ENCODE results near the gene TOLLIP. TPM values are rescaled to one million over a fixed set of nuclear protein-coding genes. Genes with fewer than 3 reads are reported as not detected.

Gene TOLLIP
- total and polyA plus RNA-seq, 9 of the 15 experiments (the other 6 are each of a cell fraction or from before 2014, with no cell fraction given): 0.23 to 22.8 (median 7.1) TPM

DNA sequence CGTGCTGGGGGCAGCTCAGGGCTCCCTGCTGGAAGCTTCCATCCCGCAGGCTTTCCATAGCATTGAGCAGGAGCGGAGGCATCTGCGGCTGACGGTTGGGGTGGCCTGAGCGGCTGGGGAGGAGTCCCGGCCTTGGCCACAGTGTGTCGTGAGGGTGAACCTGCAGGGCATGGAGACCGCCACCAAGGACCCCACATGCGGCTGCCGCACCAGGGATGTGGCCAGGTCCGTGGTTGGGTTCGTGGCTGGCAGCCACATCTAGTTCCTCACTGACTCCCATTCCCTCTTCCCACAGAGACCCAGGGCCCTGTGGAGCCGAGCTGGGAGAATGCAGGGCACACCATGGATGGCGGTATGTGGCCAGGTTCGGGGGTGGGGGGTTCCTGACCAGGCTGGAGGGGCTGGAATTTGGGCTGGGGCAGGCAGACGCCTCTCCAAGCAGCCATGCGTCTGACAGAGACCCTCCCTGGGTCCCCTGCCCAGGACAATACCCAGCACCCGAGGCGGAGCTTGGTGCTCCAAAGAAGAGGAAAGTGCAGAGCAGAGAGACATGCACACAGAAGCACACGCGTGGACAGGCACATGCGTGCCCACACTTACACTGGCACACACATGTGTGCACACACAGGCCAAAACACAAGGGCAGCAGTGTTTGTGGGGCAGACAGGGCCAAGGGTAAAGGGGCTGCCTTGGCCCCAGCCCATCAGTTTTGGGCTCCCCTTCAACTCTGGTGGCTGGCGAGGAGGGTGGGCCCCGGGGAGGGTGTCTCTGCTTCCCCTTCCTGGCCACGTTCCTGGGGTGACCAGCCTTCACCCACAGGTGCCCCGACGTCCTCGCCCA is 83.8 kb downstream of the TOLLIP start:
- Histone ChIP-seq H4K20me1 (replicated peaks; ENCODE audit: control insufficient read depth, insufficient read depth, low read length) (0 out of 2 replicates have a peak, but pooled peaks cover 6% of the 10 kb centered on the region), H3K9me1 (ENCODE audit: control insufficient read depth, insufficient read depth, low read length) (peaks cover 2% of the 10 kb centered on the region), H3K4me1 (replicated peaks in 1 of 2; ENCODE audit: control insufficient read depth in 2 of 2, insufficient read depth in 2 of 2, low read length in 2 of 2) (peaks cover 0 to 76% of the 10 kb centered on the region in 2 experiments; a peak in 2 of 5 replicates), H3K4me2 (ENCODE audit: insufficient read depth, low read length) (no peak overlapping the region), H3K9me3 (replicated peaks; ENCODE audit: control insufficient read depth, insufficient read depth, low read depth, low read length) (no peaks in the 10 kb centered on the region), H2AFZ (ENCODE audit: low read depth, low read length) (no peak overlapping the region), H3K79me2 (ENCODE audit: control insufficient read depth, insufficient read depth, low read length) (no peaks in the 10 kb centered on the region), H3K27ac (ENCODE audit: extremely low read depth, low read depth, low read length) (no peak overlapping the region), H3K9ac (ENCODE audit: insufficient read depth in 1 of 2, low read depth in 2 of 2, low read length in 2 of 2) (no peak overlapping the region), H3K4me3 (no peak overlapping the region), H3K27me3 (ENCODE audit: control insufficient read depth in 2 of 2, insufficient read depth in 2 of 2, low read length in 2 of 2) (peaks cover 0 to 59% of the 10 kb centered on the region in 2 experiments; a peak in 3 of 5 replicates), H3K36me3 (ENCODE audit: control insufficient read depth, insufficient read depth, low read length) (no peaks in the 10 kb centered on the region)
- 15% methylated on average over 22 of the region's 29 CpGs for WGBS (ENCODE audit: insufficient coverage, low coverage, missing lambda C conversion rate)
- in situ Hi-C loops (cut with MboI): no loop called here
- POLR2A ChIA-PET: no interaction called here
- FAIRE-seq (no peak), DNase-seq (ENCODE audit: extremely low read depth in 1 of 4, low spot score in 3 of 4) (no peak), ATAC-seq (peak; percentile 19; the same call in 2 of the 3 replicates)
- intact Hi-C loops (cut with micrococcal nuclease): no loop called here
- CTCF ChIA-PET (ENCODE audit: low intra/inter-chr PET ratio): no interaction called here
- no TSS peak for BruUV-seq (replicated peaks)
- TF ChIP-seq POLR2AphosphoS5 (IDR thresholded peaks at IDR 0.05; ENCODE audit: control insufficient read depth, insufficient read depth, low read depth, low read length): no peak
- 0 out of 6 replicates have a peak, but pooled peaks of 1 of the 3 experiments have one; percentile 4 for TF ChIP-seq CTCF (IDR thresholded peaks at IDR 0.05 in 2 of 3, conservative IDR thresholded peaks at IDR 0.05 in 1 of 3; ENCODE audit: insufficient read depth in 2 of 3, low read depth in 1 of 3, low read length in 3 of 3)

All from K562 (cell line).